LNCaP clone FGC (cell line): Measurements from ENCODE around the gene SEPHS2.

Experiments used
- DNase-seq: peaks from one replicate; pipeline ENCODE4 v3.0.0-alpha.2; 2011; ENCODE audit warnings: low read depth
- H3K4me3 ChIP-seq: 2 replicates; pipeline ENCODE4 v1.5.1; 2011; ENCODE audit warnings: mild to moderate bottlenecking, low read depth, low read length, control low read depth
- TF ChIP-seq, protein P1 (sequence below): IDR thresholded peaks from 2 replicates; pipeline ENCODE4 v1.5.1; 2012; ENCODE audit warnings: mild to moderate bottlenecking; ENCODE audit not compliant: control insufficient read depth, insufficient read depth; ENCODE audit errors: extremely low read depth

SEPHS2 gene

DNA sequence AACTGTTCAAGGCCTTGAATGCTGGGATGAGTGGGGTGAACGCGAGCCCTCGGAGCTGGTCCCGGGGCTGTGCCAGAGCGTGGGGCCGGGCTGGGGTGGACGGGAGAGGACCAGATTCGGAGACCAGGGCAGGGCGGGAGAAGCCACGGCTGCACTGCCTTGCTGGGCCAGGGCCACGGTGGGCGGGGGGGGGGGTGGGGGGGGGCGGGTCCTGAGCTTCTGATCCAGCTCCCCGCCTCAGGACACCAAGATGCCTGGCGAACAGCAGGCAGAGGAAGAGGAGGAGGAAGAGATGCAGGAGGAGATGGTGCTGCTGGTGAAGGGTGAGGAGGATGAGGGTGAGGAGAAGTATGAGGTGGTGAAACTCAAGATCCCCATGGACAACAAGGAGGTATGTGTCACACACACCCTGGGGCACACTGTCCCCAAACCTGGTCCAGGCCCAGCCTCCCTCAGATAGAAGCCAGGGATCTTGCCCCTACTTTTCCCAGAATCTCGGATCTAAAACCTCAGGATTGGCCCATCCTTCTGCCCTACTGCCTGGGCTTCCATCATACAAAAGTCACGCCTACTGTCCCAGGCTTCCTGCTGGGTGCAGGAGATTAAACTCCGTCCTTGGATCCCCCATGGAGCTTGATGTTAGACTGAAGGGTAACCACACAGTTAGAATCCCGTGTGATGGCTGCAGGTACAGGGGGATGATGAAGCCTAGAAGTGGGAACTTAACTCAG lies 37.7 kb downstream of the SEPHS2 start:
- TF ChIP-seq, protein P1, sequence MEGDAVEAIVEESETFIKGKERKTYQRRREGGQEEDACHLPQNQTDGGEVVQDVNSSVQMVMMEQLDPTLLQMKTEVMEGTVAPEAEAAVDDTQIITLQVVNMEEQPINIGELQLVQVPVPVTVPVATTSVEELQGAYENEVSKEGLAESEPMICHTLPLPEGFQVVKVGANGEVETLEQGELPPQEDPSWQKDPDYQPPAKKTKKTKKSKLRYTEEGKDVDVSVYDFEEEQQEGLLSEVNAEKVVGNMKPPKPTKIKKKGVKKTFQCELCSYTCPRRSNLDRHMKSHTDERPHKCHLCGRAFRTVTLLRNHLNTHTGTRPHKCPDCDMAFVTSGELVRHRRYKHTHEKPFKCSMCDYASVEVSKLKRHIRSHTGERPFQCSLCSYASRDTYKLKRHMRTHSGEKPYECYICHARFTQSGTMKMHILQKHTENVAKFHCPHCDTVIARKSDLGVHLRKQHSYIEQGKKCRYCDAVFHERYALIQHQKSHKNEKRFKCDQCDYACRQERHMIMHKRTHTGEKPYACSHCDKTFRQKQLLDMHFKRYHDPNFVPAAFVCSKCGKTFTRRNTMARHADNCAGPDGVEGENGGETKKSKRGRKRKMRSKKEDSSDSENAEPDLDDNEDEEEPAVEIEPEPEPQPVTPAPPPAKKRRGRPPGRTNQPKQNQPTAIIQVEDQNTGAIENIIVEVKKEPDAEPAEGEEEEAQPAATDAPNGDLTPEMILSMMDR: no peak
- no peak for DNase-seq
- peak overlapping the region; percentile 82 for H3K4me3 ChIP-seq

DNA sequence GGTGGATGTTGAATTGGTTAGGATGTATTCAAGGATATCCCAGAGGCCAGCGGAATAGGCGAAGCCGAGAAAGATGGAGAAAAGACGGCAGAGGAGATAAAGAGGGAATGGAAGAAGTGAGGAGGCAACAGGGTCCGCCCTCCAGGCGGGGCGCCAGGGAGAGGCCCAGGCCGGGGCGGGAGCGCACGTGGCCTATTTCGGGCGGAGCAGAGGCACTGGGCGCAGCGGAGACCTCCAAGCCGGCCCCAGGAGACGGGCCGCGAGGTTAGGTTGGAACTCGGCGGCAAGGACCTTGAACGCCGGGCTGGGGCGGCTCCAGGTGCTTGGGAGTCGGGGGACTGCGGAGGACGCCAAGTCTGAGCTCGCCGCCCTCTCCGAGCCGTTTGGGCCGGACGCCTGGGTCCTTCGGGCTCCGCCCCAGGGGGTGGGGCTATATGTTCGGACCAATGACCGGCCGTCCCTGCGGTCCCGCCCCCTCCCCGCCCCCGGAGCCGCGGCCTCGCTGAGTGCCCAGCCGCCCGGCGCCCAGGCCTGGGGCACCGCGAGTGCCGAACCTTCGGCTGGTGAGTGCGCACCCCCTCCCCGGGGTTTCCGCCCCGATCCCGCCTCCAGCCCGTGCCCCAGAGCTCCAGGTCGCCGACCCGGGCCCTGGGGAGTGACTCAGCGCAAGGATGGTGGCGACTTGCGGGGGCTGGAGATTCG lies 38.4 kb downstream of the SEPHS2 start, which contains the start of gene ZNF771:
ZNF771 (plus strand) TSS at position 505 of the 702 bp plus-strand sequence. CDS start 448 bp downstream, outside the sequence.
- TF ChIP-seq, protein P1: no peak
- DNase-seq: peak; percentile 58

DNA sequence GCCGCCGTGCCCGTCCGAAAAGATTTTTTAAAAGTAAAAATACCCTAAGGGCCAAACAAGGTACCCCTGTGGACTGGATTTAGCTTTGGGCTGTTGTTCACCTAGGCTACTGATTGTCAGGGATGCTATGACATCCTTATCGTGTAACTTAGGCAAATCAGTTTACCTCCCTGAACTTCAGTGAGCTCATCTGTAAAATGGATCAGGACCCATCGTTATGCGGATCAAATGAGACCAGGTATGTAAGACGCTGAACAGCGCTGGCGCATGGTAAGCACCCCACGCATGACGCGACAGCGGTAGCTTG lies 38.9 kb downstream of the SEPHS2 start:
- TF ChIP-seq, protein P1: no peak
- no peak for DNase-seq
- H3K4me3 ChIP-seq: peak overlapping the region; percentile 82

More for the DNA sequence above, 38.4 kb downstream of the SEPHS2 start, which contains the start of gene ZNF771:
- H3K4me3 ChIP-seq: peak within 1 kb of the TSS; percentile 82

DNA sequence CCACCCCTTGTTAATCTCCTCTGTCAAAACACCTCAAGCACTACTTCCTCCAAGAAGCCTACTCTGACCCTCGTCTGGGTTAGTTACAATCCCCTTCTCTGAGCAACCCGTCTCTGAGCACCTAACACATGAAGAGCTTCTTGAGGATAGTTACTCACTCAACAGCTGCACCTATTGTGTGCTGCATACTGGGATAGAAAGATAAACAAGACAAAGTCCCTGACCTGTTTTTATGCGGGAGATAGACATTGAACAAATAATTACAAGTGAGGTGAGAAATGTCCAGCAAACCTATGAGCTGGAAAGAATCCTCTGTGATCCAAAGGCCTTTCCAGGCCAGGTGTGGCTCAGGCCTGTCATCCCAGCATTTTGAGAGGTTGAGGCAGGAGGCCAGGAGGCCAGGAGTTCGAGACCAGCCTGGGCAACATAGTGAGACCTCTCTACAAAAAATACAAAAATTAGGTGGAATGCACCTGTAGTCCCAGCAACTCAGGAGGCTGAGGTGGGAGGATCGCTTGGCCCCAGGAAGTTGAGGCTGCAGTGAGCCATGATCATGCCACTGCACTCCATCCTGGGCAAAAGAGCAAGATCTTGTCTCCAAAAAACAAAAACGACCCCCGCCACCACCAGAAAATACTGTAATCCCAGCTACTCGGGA lies 43.8 kb downstream of the SEPHS2 start:
- no peak overlapping the region for H3K4me3 ChIP-seq
- DNase-seq: no peak
- TF ChIP-seq, protein P1: no peak

DNA sequence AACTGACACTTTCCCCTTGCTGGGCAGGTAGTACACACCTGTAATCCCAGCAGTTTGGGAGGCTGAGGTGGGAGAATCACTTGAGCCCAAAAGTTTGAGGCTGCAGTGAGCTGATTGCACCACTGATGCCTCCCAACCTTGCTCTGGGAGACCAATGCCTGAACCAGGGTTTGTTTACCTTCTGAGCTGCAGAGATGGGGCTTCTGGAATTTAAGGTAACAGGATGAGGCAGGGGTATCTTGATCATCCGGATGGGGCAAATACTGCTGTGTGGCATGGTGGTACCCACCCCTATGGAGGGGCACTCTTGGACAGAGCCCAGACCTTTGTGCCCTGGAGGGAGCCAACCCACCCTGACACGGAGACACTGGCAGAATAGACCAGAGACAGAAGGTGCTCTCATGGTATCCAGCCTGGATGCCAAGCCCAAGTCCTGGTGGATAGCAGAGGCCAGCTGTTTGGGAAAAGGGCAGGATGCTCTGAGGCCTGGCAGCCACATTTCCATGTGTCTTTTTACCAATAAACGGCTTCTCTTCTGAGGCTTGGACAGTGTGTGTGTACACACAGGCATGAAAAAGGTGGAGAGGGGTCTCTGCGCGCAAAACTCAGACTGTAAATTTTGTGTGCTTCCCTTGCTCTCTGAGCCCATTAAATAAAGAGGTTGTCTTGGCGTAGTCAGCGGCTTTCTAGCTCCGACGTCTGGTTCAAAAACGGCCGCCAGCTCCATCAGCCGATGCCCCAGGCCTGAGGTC lies 46.1 kb downstream of the SEPHS2 start:
- no peak for DNase-seq
- H3K4me3 ChIP-seq: no peak overlapping the region
- TF ChIP-seq, protein P1: no peak

DNA sequence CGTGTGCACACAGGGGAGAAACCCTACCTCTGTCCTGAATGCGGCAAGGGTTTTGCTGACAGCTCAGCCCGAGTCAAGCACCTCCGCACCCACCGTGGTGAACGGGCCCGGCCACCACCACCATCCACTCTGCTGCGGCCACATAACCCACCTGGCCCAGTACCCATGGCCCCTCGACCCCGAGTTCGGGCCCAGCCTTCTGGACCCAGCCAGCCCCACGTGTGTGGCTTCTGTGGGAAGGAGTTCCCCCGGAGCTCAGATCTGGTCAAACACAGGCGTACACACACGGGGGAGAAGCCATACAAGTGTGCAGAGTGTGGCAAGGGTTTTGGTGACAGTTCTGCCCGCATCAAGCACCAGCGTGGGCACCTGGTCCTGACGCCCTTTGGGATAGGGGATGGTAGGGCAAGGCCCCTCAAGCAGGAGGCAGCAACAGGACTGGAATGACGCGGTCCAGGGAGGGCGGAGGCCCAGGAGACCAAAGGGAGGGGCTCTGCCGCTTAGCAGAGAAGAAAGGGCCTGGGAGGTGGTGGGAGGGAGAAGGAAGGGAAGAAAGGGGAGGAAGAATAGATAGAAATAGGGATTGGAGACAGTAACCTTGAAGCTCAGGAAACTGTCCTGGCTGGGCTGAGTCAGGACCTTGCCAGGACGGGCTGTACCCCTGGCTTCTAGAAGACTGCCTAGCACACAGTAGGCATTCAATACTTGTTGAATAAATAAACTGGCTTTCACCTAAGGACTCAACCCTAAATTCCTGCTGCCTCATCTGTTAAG lies 46.8 kb downstream of the SEPHS2 start:
- no peak overlapping the region for H3K4me3 ChIP-seq
- no peak for DNase-seq
- TF ChIP-seq, protein P1: no peak
